HG02759 (cell line): Measurements from ENCODE around the gene LHX2.

Experiments used
- ATAC-seq: cut with Tn5 transposase; IDR thresholded peaks from one replicate; pipeline ENCODE4 v1.9.1; 2021; ENCODE audit warnings: mild to moderate bottlenecking, moderate library complexity; ENCODE audit not compliant: unreplicated experiment

Gene LHX2

DNA sequence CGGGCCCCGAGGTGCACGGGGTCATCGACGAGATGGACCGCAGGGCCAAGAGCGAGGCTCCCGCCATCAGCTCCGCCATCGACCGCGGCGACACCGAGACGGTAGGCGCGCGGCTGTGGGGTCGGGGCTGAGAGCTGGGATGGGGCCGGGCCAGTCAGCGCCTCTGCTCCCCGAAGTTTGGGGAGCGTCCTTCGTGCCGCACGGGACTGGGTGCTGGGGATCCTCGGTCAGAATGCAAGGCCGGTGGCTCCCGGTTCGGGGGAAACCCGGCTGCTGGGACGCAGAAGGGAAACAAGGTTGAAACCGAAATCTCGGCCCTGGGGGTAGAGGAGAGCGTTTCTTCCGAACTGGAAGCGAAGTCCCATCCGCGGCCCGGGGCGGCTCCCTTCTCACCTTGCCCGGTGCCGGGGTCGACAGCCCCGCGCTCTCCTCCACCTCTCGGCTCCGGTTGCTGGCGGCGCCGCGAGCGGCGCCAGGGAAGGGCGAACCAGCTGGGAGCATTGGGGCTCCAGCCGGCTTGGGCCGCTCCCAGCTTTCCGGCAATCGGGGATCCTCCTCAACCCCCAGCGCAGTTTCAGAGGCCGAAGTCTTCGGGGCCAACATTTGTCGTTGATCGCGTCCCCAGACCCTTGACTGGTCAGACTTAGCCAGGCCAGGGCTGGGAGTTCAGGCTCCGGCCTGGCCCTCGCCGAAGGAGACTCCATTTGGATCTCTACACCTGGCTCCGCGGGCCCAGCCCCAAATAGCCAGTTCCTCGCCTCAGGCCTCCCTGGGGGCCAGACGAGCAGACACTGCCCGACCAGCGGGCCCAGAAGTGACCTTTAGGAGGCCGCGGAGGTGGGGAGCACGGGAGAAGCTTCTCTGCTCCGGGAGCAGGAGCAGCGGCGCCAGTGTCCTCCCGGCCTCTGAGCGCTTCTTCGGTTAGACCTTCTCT is 1.1 kb downstream of the LHX2 start:
- ATAC-seq: no peak

DNA sequence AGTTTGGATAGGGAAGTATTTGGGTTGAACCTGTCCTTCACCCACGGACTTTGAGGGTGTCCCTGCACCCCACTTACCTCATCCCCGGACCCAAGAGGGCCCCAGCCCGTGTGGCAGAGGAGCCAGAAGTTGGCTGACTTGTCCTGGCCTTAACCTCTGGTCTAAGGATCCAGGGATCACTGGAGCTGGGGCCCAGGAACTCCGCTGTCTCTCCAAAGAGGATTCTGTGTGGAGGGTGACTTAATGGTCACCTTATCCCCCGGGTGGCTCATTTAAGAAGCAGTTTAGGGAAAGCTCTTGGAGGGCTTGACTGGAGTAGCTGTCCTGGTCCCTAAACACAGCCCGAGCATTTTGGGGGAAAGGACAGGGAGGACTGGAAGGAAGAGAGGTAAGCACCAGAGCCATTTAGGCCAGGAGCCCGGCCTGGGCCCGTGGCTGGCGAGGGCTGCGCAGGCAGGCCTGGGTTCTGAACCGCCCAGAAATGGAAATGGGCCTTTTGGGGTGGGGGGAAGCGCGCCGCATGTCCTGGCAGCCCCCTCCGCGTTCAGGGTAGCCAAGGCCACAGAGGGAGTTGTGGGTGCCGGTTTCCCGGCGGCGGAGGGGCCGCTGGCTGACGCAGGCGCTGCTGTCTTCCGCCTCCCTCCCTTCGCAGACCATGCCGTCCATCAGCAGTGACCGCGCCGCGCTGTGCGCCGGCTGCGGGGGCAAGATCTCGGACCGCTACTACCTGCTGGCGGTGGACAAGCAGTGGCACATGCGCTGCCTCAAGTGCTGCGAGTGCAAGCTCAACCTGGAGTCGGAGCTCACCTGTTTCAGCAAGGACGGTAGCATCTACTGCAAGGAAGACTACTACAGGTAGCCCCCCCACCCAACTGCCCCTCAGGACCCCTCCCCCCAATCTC is 2.0 kb downstream of the LHX2 start:
- no peak for ATAC-seq

DNA sequence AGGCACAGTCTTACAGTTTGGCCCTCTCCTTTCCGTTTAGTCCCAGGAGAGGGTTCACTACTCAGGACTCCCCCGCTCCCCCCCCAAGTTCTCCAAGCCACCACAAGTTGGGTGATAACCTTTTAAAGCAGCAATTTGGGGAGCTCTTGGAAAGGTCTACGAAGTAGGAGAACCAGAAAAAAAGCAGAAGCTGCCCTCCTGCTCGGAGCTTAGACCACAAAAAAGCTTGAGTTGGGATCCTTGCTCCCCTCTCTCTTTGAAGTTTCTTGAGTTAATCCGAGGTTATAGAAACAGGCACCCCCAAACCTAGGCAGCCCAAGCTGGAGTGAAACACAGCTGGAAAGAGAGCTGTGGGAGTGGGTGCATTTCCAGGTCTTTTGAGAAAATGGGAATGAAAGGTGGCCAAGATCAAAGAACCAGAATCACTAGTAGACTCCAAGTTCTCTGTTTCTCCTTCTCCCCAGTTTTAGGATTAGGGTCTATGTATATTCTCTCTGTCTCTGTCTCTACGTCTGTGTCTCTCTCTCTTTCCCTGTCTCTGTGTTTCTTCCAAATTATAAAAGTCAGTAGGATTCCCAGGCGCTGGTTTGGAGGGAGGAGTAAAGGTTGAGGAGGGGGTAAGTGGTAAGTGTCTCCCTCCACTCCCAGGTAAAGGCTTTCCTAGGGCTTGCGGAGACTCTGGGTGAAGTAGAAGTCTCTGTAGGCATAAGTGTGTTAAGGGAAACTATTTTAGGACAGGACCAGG is 2.8 kb downstream of the LHX2 start:
- ATAC-seq: no peak

DNA sequence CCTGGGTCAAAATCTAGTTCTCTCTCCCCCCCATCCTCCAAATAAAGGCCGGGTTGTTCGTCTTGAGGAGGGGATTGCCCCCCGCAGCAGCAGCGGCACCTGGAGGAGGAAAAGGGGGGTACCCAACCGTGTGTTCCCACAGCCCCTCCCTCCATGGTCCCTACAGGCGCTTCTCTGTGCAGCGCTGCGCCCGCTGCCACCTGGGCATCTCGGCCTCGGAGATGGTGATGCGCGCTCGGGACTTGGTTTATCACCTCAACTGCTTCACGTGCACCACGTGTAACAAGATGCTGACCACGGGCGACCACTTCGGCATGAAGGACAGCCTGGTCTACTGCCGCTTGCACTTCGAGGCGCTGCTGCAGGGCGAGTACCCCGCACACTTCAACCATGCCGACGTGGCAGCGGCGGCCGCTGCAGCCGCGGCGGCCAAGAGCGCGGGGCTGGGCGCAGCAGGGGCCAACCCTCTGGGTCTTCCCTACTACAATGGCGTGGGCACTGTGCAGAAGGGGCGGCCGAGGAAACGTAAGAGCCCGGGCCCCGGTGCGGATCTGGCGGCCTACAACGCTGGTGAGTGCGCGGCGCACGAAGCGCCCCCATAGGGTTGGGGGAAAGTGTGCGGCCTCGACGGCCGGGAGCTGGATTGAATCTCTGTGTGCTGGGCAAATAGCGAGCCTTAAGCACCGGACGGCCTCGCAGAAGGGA is 3.5 kb downstream of the LHX2 start:
- ATAC-seq: no peak

DNA sequence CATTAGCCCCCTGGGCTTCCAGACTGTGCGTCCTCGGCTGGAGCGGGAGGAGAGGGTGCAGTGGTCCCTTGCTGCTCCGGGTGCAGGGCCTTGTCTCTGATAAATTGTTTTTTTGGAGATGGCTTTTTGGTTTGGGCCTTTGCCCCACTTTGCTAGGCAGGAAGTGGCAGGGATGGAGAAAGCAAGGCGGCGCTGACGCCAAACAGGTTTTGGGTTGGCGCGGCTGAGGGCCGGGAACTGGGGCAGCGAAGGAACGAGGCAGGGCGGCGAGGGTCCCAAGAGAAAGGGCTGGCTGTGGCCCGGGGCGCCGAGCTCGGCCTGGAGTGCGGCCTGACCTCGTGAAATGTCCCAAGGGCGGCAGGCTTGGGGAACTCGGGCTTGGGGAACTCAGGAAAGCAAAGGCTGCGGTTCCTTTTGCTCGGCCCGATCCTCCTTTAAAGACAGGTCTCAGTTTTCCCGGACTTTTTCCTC is 4.1 kb downstream of the LHX2 start:
- no peak for ATAC-seq

DNA sequence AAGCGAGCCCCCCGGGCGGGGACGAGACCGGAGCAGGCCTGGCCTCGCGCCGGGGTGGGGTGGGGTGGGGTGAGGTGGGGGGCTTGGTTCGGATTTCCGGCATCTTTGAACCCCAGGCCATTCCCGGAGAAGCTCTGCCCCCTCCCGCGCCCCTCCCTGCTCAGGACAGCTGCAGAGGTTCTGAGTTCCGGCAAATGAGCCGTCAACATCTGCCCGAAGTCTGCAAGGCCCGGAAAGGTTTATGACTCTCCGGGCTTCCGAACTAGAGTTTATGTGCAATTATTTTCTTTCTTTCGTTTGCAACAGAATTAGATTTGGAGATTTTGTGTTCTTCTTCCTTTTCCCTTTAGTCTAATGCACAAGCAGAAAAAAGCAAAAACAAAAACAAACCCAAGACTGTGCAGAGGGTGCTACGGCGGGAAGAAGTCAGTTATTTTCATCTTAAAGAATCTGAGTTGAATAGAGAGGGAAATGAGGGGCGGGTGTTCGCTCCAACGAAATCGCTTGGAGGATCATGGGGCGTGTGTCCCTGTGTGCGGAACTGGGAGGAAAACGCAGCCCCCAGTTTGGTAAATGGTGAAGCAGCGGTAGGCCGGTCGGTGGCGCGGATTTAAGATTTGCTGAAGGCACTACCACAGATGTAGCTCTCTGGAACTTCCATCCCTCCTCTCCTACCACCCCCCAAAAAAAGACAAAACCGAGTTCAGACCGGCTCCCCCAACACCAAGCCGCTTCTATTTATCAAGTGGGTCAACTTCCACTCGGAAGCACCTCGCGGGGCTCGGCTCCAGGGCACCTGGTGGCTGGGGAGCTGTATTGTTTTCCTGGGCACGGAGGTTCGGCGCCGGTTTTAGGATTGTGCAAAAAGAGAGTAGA is 4.8 kb downstream of the LHX2 start:
- ATAC-seq: no peak

DNA sequence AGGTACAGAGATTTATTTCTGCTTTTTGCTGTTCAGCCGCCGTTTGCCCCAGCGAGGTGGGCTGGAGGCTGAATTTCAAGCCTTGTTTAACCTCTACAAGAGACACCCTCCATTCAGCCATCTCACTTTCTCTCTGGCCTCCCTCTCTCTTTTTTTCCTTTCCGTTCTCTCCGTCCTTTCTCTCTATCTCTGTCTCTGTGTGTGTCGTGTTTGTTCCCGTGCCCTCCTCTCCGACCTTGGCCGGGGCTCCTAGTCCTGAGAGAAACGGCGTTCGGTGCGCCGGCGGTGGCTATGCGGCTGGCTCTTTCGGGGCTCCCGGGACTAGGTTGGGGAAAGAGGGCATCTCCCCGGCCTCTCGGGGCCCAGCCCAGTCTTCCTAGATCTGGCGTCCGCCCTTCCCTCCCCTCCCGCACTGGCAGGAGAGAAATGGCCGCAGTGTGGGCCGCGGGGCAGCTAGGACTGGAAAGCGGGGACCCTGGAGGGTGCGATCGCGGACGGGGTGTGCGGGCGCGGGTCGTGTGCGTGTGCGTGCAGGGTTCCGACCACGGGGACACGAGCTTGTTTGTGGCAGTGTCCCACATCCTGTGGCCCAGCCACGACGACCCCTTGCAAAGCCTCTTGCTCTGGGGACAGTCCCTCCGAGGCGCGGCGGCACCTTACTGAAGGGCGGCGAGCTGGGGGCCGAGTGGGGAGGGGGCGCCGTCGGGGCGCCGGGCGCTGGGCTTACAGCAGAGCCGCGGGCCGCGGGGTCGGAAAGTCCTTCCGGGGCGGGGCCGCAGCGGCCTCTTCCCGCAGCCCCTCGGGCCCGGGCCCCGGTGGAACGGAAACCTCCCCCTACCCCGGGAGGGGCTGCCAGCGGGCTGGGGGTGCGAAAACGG is 5.7 kb downstream of the LHX2 start:
- no peak for ATAC-seq

DNA sequence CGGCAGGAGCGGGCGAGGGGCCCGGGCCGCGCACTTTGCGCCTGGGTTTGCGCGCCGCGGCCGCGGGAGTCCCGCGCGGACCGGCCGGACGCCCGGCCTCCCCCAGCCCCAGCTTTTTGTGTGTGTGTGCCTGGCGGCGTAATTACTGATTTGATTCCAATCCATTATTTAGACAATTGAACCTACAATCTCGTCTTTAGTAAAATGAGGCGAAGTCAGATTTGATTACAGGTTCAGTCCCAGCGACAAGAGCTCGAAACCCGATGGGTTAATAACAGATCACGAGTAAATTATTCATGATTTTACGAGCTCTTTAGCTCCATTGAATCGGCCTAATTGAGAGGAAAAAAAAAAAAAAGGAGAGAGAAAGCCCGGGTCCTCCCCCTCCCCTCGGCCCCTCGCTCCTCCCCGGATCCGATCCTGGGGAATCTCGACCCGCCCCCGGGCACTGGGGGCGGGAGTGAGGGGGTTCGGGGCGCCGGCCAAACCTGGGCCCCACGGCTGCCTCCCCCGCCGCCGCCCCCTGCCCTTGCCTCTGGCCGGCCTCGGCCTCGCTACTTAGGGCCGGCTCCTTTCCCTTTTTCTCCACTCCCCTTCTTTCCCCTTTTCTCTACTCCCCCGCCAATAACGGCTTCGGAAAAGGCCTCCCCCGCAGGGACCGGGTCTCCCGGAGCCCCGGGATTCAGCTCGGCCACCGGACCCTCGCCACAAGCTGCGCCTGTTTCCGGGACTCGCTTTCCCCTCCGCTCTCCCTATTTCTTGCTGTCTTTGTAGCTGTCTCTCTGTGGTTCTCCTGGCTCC is 6.6 kb downstream of the LHX2 start:
- no peak for ATAC-seq

DNA sequence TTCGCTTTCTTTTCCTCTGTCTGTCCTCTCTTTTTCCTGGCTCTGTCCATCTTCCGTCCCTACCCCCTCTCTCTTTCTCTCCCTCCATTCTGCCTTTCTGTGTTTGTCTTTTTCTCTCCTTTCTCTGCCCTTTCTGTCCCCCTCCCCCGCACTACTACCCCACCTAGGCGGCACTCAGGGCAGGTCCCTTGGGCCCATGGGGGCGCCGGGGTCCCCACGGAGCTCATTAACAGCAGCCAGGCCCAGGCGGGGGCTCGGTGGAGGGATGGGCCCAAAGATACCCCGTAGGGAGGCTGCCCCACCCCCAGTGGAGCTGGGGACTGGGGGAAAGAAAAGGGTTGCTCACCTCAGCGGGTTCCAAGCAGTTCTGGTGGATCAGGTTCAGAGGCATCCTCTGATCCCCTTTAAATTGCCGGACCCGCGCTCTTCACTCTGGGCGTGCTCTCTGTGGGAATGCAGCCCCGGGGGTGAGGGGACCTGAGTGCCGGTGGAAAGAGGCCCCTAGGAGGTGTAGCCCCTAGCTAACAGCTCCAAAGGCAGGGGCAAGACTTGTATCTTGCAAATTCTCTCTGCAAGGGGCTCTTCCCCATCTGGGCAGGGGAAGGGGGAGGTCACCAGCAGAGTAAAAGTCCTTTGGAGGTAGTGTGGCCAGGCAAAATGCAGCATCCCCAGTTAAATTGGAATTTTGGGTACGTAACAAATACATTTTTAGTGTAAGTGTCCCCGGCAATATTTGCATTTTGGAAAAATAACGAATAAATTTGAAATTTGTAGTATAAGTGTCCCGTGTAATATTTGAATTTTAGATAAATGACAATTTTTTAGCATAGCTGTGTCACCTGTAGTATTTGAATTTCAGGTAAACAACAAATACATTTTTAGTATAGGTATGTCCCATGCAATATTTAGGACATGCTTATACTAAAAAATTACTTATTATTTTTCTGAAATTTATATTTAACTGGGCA is 7.4 kb downstream of the LHX2 start:
- ATAC-seq: no peak

DNA sequence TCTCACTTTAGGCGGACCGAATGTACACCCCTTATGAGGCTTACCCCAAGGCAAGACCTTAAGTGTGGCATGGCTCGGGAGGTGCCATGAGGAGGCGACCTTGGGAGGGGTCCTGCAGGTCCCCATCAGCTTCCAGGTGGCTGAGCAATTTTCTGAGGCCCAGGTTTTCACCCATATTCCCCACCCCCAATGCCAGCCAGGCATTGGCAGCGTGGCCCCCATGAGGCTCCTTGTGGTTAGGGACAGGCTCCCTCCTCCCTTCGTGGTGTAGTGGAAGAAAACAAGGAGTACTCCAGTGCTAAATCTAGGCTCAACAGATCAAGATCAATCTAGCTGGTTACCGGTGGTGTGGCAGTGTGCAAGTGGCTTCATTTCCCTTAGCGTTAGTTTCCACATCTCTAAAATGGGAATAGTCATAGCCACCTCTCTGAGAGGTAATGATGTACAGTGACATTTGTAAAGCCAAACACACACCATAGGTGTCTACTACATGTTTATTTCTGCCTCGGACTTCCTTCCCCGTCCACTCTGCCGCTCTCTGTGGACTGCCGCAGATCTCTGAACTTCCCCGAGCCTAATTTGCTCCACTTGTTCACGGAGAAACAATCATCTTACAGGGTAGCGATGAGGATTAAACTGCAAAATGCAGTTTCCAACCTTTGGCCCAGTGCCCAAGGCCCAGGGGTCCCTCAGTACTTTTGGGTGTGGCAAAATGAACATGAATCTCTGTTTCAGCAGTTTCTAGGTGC is 8.4 kb downstream of the LHX2 start:
- no peak for ATAC-seq

DNA sequence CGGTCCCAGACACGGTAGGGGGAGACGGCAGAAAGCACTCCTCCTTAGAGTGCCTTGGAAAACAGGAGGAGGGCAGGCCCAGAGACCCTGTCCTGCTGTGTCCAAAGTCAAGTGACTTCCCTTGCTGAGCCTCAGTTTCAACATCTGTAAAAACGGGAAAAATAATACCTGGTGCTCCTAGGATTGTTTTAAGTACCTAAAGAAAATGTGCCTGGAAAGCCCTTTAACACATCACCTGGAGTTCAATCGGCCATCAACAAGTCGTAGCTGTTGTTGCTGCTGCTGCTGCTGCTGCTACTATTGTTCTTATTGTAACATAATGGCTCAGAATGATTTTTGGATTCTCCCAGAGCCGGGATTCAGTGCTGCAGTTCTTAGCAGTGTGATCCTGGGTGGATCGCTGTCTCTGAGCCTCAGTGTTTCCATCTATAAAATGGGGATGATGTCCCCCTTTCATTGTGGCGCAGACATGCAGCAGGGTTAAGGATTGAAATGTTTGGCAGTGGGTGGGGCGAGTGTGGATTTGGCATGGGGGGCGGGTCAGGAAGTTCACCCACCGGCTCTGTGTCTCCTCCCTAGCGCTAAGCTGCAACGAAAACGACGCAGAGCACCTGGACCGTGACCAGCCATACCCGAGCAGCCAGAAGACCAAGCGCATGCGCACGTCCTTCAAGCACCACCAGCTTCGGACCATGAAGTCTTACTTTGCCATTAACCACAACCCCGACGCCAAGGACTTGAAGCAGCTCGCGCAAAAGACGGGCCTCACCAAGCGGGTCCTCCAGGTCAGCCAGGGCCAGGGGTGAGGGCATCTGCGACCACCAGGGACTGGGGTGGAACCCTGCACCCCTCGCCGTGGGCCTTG is 9.2 kb downstream of the LHX2 start:
- ATAC-seq: no peak

DNA sequence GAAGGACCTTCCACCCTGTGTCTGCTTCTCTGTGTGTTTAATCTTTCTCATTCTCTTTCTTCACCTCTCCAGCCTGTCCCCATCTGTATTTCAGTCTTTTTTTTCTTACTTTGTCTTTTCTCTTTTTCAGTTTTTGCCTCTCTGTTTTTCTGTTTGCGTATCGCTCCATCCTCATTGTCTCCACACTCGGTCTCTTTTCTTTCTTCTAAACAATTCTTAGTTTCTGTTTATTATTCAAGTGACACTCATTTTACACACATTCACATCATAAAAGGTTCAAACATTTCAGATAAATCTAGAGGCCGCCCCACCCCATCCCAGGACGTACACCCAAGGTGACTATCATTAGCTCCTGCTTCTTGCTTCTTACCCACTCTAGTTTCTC is 9.8 kb downstream of the LHX2 start:
- no peak for ATAC-seq

DNA sequence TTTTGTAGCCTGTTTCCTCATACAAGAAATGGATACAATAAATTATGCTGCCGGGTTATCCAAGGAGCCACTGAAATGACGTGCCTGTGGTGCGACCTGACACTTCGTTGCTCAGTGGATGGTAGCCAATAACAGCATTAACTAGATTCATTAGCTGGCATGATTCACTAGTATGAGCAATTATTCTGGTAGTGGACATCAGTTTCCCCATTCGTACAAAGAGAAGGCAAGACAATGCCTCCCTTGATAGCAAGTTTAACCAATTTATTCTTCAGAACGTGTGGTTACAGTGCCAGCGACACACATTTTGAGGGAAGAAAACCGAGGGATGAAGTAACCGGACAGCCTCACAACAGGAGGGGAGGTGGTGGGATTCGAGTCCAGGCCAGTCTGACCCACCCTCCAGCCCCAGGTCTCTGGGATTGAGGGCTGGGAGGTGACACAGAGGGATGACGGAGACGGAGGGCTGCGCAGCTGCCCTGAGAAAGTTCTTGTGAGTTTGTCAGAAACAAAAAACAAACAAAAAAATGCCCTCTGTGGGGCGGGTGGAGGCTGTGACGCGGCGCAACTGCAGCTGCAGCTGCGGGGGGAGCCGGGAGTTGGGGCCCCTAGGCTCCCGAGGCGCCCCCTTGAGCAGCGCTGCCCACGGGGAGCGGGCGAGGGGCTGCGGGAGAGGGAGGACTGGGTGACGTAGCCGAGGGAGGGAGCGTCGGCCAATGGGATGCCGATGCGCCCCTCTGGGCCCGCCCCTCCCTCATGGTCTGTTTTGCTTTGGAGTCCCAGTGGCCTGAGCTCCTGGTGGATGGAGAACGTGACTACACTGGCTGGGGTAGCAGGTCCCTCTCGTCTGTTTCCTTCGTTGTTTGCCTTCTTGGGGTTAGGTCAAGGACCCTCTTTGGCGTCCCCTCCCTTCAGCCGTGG is 10.9 kb downstream of the LHX2 start:
- no peak for ATAC-seq

DNA sequence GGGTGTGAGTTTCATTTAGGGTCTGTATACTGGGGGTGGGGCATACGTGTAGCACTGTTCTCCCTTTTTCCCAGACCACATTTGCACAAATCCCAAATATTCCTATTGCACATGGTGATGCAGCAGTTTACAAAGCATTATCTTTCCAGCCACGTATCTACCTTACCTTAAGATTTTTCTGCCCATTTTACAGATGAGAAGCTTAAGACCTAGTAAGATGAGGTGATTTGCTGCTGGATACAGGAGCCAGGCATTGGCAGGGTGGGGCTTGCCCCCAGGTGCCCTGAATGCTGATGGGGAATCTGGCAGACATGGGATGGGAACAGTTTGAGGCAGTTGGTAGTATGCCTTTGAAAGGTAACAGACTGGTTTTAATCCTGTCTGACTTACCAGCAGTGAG is 12.5 kb downstream of the LHX2 start:
- ATAC-seq: no peak
